HAP-1 (cell line): ENCODE results near the gene ZNF436.
"Not testable (repeated sequence)": the region's sequence is repeated elsewhere in the genome, so short reads cannot be mapped to it uniquely, and the experiment has no call there.

Experiments used
- DNase-seq, 2 experiments: peaks; one replicate each; pipeline ENCODE4 v3.0.0-alpha.2; 2016 to 2020; ENCODE audit warnings: low spot score in 2 of 2
- H3K27me3 ChIP-seq: fragments of 250-450 bp; sonication (Bioruptor Pico); 2 replicates; pipeline ENCODE4 v1.5.1; 2020; ENCODE audit warnings: low read depth, mild to moderate bottlenecking, moderate library complexity
- H3K36me3 ChIP-seq: fragments of 250-450 bp; sonication (Bioruptor Pico); replicated peaks from 2 replicates; pipeline ENCODE4 v1.5.1; 2020; ENCODE audit warnings: mild to moderate bottlenecking
- H3K4me1 ChIP-seq: fragments of 250-450 bp; sonication (Bioruptor Pico); 2 replicates; pipeline ENCODE4 v1.5.1; 2020; ENCODE audit warnings: mild to moderate bottlenecking
- H3K4me3 ChIP-seq: fragments of 250-450 bp; sonication (Bioruptor Pico); 2 replicates; pipeline ENCODE4 v1.5.1; 2020; ENCODE audit warnings: mild to moderate bottlenecking, moderate library complexity
- H3K9me3 ChIP-seq: fragments of 250-450 bp; sonication (Bioruptor Pico); 2 replicates; pipeline ENCODE4 v1.5.1; 2020; ENCODE audit warnings: mild to moderate bottlenecking, moderate library complexity
- in situ Hi-C: fragments of 300-500 bp; cut with MboI; formaldehyde crosslinking; loops from 3 replicates; pipeline ENCODE4 v1.14.3; 2020; ENCODE audit warnings: low sequenced_read_pairs, inconsistent platforms, mixed read lengths

ZNF436 gene

DNA sequence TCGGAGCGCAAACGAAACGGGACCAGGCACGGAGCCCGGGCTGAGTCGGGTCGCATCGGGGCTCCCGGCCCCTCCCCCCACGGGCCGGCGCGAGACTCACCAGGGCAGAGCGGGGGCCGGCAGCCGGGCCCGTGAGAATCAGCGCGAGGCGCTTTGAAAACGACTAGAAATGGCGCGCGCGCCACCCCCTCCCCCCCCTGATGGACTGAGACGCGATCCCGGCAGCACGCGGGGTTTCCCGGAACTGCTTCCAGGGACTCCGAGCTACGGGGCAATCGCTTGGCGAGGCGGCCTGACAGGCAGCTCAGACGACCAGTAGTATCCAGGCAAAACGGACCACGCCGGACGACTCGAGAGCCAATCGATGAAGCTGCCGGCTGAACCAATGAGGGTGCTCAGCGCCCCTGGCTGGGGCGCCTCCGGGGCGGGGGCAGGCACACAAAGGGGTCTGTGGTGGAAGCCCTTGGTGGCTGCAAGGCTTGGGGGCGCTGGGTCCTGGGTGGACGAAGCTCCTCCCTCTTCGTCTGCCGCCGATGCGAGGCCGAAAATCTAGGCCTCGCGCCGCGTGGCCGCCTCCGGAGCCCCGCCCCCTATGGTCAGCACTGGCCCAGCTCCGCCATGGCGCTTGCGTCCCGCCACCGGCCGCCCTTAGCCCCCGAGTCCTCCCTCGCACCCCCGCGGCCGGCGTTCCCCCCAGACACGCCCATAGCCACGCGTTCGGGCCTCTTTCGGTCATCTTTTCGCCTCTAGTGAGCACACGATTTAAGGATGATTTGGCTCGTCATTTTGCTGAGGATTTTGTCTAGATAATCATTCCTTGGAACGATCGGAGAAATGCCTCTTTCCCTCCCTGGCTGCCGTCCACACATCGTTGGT, 25.3 kb downstream of the ZNF436 start, which contains the start of gene HNRNPR:
TSS of gene HNRNPR (minus strand) at position 174 of the 876 bp plus-strand sequence. CDS start 3,276 bp downstream, outside the sequence.
- in situ Hi-C loops = no loop called here
- peaks cover 3% of the 10 kb centered on the region; the same call in 1 of the 2 replicates for H3K36me3 ChIP-seq

DNA sequence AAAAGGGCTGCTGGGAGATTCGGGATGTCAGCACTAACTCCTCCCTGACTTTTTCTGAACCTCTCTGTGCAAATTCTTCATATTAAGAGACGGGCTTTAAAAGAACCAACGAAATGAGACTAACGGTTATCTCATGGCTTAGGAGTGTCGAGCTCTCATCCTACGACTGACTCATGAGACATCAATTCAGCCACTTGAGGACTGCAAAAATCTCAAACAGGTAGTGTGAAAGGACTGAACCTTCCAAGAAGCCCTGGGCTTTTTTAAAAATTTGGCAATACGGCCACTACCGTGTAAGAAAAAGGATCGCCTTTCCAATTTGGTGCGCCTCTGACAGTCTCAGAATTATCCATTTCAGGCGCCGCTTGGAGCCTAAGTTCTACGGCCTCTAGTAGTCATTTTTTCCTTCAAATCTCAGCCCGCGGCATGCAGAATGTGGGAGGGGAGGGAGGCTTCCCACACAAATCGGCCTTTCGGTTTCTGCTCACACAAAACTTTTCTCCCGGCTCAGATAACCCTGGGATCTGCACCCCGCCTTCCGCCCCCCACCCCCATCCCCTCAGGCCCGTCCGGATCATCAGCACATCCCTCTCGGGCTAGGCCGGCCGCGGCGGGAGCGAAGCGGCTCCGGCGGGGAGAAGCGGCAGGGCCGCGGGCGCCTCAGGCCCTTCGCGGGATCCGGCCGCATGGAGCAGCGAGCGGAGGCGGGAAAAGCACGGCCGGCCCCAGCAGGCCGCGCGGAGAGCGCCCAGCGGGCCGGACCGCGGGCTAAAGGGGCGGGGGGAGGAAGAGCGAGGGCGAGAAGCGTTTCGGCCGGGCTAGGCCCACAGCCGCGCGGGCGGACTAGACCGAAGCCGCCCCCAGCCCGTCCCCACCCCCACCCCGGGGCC, 26.2 kb downstream of the ZNF436 start:
- Histone ChIP-seq H3K9me3 (no peaks in the 10 kb centered on the region), H3K4me1 (peaks cover 27% of the 10 kb centered on the region), H3K27me3 (no peaks in the 10 kb centered on the region), H3K36me3 (peaks cover 10% of the 10 kb centered on the region), H3K4me3 (peak overlapping the region; percentile 61)
- in situ Hi-C loops = no loop called here
- DNase-seq = peak; percentile 28 to 45

More for the DNA sequence above, 25.3 kb downstream of the ZNF436 start, which contains the start of gene HNRNPR:
- no peaks in the 10 kb centered on the region for H3K9me3 ChIP-seq
- no peaks in the 10 kb centered on the region for H3K27me3 ChIP-seq
- DNase-seq = peak; percentile 99 to 100
- peaks cover 23% of the 10 kb centered on the region for H3K4me1 ChIP-seq
- peak within 1 kb of the TSS; percentile 61 for H3K4me3 ChIP-seq

DNA sequence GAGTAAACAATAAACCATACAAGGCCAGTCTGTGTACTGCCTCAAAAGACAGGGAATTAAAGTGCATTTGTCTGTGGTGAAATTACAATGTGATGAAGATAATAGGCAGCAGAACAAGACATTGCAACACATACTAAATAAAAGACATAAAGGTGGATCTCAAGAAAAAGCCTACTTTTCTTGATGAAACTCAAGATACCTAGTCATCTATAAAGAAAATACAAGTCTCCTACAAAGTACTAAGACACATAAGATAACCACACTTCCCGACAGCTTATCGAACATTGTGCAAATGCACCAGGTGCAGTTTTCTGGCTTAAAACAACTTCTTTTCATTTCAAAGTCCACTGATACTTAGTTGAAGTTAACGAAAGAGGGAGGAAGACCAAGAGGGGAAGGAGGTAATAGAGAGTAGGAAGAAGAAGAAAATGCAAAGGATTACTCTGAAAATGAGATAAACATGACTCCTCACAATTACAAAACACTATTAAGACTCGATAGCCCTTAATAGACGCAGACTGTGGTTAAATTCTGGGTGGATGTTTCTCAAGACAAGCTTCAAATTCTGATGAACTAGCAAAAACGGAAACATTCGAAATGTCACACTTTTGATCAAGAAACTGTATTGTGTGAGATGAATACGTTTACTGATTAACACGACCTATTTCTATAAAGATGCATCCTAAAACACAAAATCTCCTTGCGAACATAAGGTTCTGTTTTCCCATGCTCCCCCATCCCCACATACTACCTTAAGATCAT, 27.5 kb downstream of the ZNF436 start:
- Histone ChIP-seq H3K36me3 (peaks cover 23% of the 10 kb centered on the region), H3K27me3 (no peaks in the 10 kb centered on the region), H3K9me3 (no peaks in the 10 kb centered on the region), H3K4me3 (peak overlapping the region; percentile 61), H3K4me1 (peaks cover 31% of the 10 kb centered on the region)
- DNase-seq = peak in 1 of 2 experiments; percentile 68
- in situ Hi-C loops = no loop called here

DNA sequence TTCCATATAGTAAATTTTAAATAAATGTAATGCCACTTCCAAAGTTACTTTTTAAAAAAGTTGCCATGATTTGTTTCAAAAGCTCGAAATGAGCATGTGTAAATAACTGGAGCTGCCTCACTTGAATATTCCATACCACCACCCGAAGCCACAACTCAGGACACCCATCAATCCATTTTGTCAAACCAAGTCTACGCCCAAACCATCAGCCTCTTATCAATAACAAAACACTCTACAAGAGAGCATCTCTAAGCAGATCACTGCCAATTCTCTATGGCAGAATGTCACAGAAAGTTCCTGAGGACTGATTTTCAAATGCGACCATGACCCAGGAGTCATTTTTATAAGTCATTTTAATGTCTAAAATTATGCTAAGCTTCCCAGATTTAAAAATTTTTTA, 30.0 kb downstream of the ZNF436 start:
- Histone ChIP-seq H3K27me3 (no peaks in the 10 kb centered on the region), H3K4me3 (no peak overlapping the region), H3K4me1 (peaks cover 25% of the 10 kb centered on the region), H3K36me3 (peaks cover 40% of the 10 kb centered on the region), H3K9me3 (no peaks in the 10 kb centered on the region)
- DNase-seq = no peak
- in situ Hi-C loops = loop anchor here (10.0 kb wide), 1 partner anchor 65 kb away; no protein-coding TSS in a partner anchor

DNA sequence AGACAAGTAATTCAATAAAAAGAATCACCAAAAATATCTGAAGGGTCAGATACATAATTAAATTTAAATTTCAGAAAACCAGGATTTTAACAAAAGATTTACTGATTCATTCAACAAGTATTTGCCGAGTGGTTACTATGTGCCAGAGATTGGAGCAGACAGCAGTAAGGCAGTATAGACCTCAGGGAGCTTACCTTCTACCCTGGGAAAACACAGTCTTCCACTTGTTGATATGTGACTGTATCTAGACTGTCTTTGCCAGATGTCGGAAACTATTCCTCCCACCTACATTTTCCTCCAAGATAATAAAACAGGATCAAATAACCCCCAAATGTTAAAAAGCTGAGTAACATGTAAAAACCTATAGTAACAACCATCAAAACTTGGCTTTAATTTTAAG, 31.8 kb downstream of the ZNF436 start:
- in situ Hi-C loops = loop anchor here (10.0 kb wide), 1 partner anchor 67 kb away; no protein-coding TSS in a partner anchor
- peaks cover 56% of the 10 kb centered on the region for H3K36me3 ChIP-seq
- H3K4me1 ChIP-seq = peaks cover 25% of the 10 kb centered on the region
- H3K27me3 ChIP-seq = no peaks in the 10 kb centered on the region
- H3K9me3 ChIP-seq = no peaks in the 10 kb centered on the region
- no peak for DNase-seq
- no peak overlapping the region for H3K4me3 ChIP-seq

DNA sequence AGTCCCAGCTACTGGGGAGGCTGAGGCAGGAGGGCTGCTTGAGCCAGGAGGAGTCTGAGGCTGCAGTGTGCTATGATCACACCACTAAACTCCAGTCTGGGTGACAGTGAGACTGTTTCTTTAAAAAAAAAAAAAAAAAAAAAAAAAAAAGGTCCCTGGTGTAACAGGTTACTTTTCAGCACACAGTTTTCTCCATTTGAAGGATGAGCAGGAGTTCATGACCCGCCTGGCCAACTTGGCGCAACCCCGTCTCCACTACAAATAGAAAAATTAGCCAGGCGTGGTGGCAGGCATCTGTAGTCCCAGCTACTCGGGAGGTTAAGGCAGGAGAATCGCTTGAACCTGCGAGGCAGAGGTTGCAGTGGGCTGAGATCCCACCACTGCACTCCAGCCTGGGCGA, 37.9 kb downstream of the ZNF436 start:
- Histone ChIP-seq H3K4me1 (no peaks in the 10 kb centered on the region), H3K27me3 (no peaks in the 10 kb centered on the region), H3K9me3 (no peaks in the 10 kb centered on the region), H3K36me3 (peaks cover 83% of the 10 kb centered on the region), H3K4me3 (no peak overlapping the region)
- DNase-seq = no peak
- in situ Hi-C loops = loop anchor here (10.0 kb wide), 1 partner anchor 73 kb away; no protein-coding TSS in a partner anchor

DNA sequence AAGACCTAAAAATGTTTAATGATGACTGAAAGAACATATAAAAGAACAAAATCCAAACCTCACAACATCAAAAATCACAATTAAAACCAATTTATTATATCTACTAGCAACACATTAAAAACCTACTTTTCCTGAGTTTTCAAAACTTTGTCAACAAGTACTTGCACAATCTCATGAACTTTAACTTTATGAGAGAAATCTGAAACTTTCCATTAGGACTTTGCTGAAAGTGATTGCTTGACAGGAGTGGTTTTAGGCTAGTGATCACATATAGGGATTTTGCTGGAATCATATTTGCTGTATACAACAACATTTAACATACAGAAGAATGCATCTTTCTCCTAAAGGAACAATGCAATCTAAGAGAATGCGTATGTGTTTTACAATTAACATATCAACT, 38.8 kb downstream of the ZNF436 start:
- in situ Hi-C loops = loop anchor here (10.0 kb wide), 1 partner anchor 74 kb away; no protein-coding TSS in a partner anchor
- H3K9me3 ChIP-seq = no peaks in the 10 kb centered on the region
- H3K4me3 ChIP-seq = no peak overlapping the region
- H3K27me3 ChIP-seq = no peaks in the 10 kb centered on the region
- H3K4me1 ChIP-seq = no peaks in the 10 kb centered on the region
- peaks cover 89% of the 10 kb centered on the region for H3K36me3 ChIP-seq
- no peak for DNase-seq

DNA sequence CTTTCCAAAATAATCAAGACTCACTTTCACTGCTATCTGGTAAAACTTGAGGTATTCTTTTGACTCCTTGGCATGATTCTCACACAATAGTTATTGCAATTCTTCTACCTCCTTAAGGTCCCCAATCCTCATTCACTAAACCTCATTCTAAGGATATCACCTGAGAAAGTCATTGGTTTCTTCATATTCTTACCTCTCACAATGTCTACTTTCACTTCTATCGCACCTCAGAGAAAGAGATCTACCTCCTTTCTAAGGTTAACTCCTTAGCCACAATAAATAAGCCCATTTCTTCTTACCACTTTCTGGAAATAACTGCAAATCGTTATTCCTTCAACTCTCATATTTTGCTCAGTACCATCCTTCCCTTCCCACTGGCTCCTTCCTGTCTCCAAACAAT, 44.2 kb downstream of the ZNF436 start:
- in situ Hi-C loops = no loop called here
- no peak for DNase-seq
- H3K36me3 ChIP-seq = peaks cover 82% of the 10 kb centered on the region

DNA sequence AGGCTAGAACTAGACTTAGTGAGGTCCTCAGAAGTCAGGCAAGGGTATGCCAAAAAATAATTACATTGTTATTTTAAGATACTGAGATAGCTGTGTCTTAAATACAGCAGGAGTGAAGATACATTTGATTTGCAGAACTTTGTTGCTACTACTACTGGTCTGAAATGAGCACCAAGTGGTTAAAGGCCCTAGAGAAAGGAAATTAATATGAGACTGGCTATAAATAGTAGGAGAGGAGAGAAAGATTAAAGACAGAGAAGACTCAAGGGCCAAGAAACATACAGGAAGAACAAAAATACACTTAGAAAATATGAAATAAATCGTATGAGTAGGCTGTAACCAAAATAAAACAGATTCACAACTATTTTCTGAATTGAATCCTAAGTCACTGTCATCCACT, 46.9 kb downstream of the ZNF436 start:
- no peaks in the 10 kb centered on the region for H3K9me3 ChIP-seq
- peaks cover 80% of the 10 kb centered on the region for H3K36me3 ChIP-seq
- no peaks in the 10 kb centered on the region for H3K4me1 ChIP-seq
- no peak overlapping the region for H3K4me3 ChIP-seq
- H3K27me3 ChIP-seq = no peaks in the 10 kb centered on the region
- no peak for DNase-seq
- in situ Hi-C loops = no loop called here

More for the DNA sequence above, 44.2 kb downstream of the ZNF436 start:
- Histone ChIP-seq H3K4me3 (no peak overlapping the region), H3K4me1 (no peaks in the 10 kb centered on the region), H3K27me3 (no peaks in the 10 kb centered on the region), H3K9me3 (no peaks in the 10 kb centered on the region)

DNA sequence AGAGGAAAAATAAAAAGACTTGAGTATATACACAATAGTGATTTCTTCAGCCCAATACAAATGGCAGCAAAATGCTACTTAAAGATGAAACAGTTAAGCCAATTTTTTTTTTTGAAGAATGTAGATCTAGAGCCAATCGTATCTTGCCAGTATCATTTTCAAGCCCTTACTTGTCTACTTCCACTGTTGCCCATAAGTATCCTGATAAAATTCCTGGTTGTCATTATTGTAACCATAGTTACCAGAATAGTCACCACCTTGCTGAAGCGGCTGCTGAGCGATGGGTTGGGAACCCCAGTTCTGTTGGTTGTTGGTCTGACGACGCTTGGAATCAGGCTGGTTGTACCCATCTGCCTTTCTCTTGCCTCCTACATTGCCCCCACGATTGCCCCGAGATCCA, 59.4 kb downstream of the ZNF436 start:
- H3K9me3 ChIP-seq, H3K4me3 ChIP-seq, DNase-seq, H3K27me3 ChIP-seq, in situ Hi-C loops: not testable (repeated sequence)
- peaks cover 74% of the 10 kb centered on the region for H3K36me3 ChIP-seq
- peaks cover 43% of the 10 kb centered on the region for H3K4me1 ChIP-seq
